SK-N-MC (cell line): ENCODE results near the gene CFAP410.

ENCODE experiments used
- EZH2 ChIP-seq: fragments of 200-600 bp; sonication (generic); IDR thresholded peaks from one replicate; pipeline ENCODE4 v1.6.1; 2017; ENCODE audit warnings: antibody characterized with exemption
- POLR2AphosphoS5 ChIP-seq: IDR thresholded peaks from 2 replicates; pipeline ENCODE4 v1.6.1; 2012; ENCODE audit warnings: mild to moderate bottlenecking, low read depth, low read length, borderline replicate concordance

DNA sequence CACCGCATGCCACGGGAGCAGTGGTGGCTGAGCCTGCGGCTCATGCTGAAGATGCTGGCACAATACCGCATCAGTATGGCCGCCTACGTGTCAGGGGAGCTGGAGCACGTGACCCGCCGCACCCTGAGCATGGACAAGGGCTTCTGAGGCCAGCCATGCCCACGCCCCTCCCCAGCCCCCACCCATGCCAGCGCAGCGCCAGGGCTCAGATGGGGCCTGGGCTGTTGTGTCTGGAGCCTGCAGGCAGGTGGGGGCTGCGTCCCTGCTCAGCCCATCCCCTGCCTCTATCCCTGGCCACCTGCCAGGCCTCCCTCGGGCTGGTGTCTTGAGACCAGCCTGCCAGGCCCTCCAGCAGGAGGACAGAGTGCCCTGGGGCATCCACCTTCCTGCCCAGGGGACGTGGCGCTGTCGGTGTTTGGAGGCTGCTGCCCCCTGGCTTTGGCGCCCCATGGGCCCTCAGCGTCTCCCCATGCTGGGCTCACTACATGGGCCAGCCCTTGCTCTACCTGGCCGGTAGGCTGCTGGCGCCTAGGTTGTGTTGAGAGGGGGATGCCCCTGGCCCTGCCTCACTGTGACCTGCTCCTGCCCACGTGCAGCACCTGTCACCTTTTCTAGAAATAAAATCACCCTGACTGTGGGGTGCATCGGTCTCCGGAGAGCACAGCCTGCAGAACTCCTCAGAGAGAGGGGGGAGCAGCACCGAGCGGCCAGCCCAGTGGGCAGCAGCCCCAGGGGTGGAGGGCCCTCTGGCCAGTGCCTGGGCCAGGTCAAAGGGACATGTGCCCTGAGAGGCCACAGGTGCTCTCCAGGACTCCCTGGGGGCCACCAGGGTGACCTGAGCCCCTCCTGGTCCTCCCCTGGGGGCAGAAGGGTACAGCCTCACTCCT lies 12.2 kb downstream of the CFAP410 start:
- TF ChIP-seq EZH2 (no peak), POLR2AphosphoS5 (no peak)
